ENCODE data around the gene KIFC1. TPM values are rescaled to one million over a fixed set of nuclear protein-coding genes. Genes with fewer than 3 reads are reported as not detected.

Gene KIFC1
- total and polyA plus RNA-seq, 9 of the 15 experiments (the other 6 are each of a cell fraction or from before 2014, with no cell fraction given), result 1.3 to 95.2 (median 76.9) TPM

GRCh38 chr6:33410711-33411631 is 19.3 kb downstream of the KIFC1 start, which contains the start of gene PHF1 (continued):
- TF ChIP-seq ZFP91 (CRISPR knock-in tag; IDR thresholded peaks at IDR 0.05), result no peak
- TF ChIP-seq VEZF1 (CRISPR knock-in tag; IDR thresholded peaks at IDR 0.05), result peak; percentile 100
- no peak for TF ChIP-seq ZNF407 (IDR thresholded peaks at IDR 0.05; ENCODE audit: low read depth)
- TF ChIP-seq MLLT1 (IDR thresholded peaks at IDR 0.05), result no peak
- TF ChIP-seq RCOR1 (IDR thresholded peaks at IDR 0.05; ENCODE audit: borderline replicate concordance in 1 of 2, low read depth in 2 of 2, low read length in 2 of 2), result no peak
- no peak for TF ChIP-seq ZNF232 (CRISPR knock-in tag; IDR thresholded peaks at IDR 0.05)
- TF ChIP-seq EGR1 (conservative IDR thresholded peaks at IDR 0.05), result peak; percentile 63
- peak; percentile 79; the same call in 1 of the 2 replicates for TF ChIP-seq TFAP4 (CRISPR knock-in tag; IDR thresholded peaks at IDR 0.05; ENCODE audit: borderline replicate concordance)
- no peak for TF ChIP-seq BRD4 (IDR thresholded peaks at IDR 0.05)
- peak; percentile 96 for TF ChIP-seq ZBTB7A (IDR thresholded peaks at IDR 0.05; ENCODE audit: borderline replicate concordance, control insufficient read depth, low read depth, low read length)
